ENCODE measurements around the gene LRRC49. TPM values are rescaled to one million over a fixed set of nuclear protein-coding genes. Genes with fewer than 3 reads are reported as not detected.

Gene LRRC49
- total and polyA plus RNA-seq, 10 of the 15 experiments (the other 5 are each of a cell fraction or from before 2014, with no cell fraction given), result 1.4 to 3.7 (median 2.9) TPM

DNA sequence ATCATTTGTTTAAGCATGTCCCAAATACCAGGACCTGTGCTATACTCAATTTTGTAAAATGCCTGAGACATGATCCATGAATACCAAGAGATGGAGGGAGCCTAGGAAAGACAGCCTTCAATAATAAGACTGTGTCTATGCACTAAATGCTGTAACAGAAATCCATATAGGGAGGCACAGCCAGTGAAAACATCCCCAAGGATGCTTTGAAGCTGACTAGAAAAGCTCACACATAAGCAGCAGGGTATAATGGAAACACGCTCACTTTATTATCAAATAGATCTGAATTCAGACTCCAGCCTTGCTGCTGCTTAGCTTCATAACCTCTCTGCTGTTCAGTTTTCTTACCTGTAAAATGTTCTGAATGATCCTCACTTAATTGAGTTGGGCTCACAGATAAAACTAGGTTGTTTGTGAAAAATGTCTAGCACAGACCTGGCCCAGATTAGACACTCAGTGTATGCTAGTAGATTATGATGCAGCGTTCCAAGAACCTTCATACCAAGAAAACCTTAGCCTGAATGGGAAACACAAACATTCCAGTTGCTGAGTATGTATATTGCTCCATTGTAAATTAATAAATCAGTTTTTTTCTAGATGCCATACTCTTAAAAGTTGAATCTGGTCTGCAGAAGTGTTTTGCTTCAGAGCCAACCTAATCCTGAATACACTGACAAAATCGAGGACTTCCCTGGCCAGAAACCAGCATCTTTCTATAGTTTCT, 34.9 kb upstream of the LRRC49 start:
- WGBS (ENCODE audit: insufficient coverage, insufficient replicate concordance, low lambda C conversion rate, missing lambda C conversion rate), result 64% methylated on average over 3 of the region's 3 CpGs
- Histone ChIP-seq H3K4me3 (no peak overlapping the region), H3K4me1 (ENCODE audit: control insufficient read depth, insufficient read depth, low read length) (peaks cover 2% of the 10 kb centered on the region; the same call in 1 of the 2 replicates), H4K20me1 (ENCODE audit: control insufficient read depth, insufficient read depth) (no peaks in the 10 kb centered on the region), H3K79me2 (ENCODE audit: control insufficient read depth, insufficient read depth, low read length) (no peaks in the 10 kb centered on the region), H3K36me3 (ENCODE audit: control insufficient read depth in 2 of 2, insufficient read depth in 2 of 2, low read length in 1 of 2) (no peaks in the 10 kb centered on the region), H3K9ac (ENCODE audit: control insufficient read depth, insufficient read depth, low read length) (no peak overlapping the region), H3K4me2 (ENCODE audit: control insufficient read depth, insufficient read depth) (no peak overlapping the region), H3K9me3 (replicated peaks; ENCODE audit: control insufficient read depth, insufficient read depth, low read length) (no peaks in the 10 kb centered on the region), H3K27ac (ENCODE audit: control insufficient read depth, insufficient read depth) (no peak overlapping the region), H3K27me3 (replicated peaks in 1 of 2; ENCODE audit: control insufficient read depth in 2 of 2, insufficient read depth in 2 of 2, low read length in 1 of 2) (peaks cover 3 to 5% of the 10 kb centered on the region in 2 experiments), H2AFZ (ENCODE audit: control insufficient read depth, low read depth, low read length) (no peak overlapping the region)
- BruUV-seq (replicated peaks), result no TSS peak
- TF ChIP-seq STAT3 (IDR thresholded peaks at IDR 0.05; ENCODE audit: low read depth, low read length), result no peak
- TF ChIP-seq, protein P1, sequence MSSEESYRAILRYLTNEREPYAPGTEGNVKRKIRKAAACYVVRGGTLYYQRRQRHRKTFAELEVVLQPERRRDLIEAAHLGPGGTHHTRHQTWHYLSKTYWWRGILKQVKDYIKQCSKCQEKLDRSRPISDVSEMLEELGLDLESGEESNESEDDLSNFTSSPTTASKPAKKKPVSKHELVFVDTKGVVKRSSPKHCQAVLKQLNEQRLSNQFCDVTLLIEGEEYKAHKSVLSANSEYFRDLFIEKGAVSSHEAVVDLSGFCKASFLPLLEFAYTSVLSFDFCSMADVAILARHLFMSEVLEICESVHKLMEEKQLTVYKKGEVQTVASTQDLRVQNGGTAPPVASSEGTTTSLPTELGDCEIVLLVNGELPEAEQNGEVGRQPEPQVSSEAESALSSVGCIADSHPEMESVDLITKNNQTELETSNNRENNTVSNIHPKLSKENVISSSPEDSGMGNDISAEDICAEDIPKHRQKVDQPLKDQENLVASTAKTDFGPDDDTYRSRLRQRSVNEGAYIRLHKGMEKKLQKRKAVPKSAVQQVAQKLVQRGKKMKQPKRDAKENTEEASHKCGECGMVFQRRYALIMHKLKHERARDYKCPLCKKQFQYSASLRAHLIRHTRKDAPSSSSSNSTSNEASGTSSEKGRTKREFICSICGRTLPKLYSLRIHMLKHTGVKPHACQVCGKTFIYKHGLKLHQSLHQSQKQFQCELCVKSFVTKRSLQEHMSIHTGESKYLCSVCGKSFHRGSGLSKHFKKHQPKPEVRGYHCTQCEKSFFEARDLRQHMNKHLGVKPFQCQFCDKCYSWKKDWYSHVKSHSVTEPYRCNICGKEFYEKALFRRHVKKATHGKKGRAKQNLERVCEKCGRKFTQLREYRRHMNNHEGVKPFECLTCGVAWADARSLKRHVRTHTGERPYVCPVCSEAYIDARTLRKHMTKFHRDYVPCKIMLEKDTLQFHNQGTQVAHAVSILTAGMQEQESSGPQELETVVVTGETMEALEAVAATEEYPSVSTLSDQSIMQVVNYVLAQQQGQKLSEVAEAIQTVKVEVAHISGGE (CRISPR knock-in tag; IDR thresholded peaks at IDR 0.05), result no peak
- TF ChIP-seq IKZF2 (IDR thresholded peaks at IDR 0.05), result no peak
- no peak for TF ChIP-seq ZNF622 (IDR thresholded peaks at IDR 0.05)
- no peak for TF ChIP-seq HDGF (IDR thresholded peaks at IDR 0.05)
- TF ChIP-seq EP300 (IDR thresholded peaks at IDR 0.05; ENCODE audit: borderline replicate concordance in 1 of 2, control insufficient read depth in 1 of 2, low read depth in 2 of 2, low read length in 2 of 2), result no peak
- TF ChIP-seq, protein P2, sequence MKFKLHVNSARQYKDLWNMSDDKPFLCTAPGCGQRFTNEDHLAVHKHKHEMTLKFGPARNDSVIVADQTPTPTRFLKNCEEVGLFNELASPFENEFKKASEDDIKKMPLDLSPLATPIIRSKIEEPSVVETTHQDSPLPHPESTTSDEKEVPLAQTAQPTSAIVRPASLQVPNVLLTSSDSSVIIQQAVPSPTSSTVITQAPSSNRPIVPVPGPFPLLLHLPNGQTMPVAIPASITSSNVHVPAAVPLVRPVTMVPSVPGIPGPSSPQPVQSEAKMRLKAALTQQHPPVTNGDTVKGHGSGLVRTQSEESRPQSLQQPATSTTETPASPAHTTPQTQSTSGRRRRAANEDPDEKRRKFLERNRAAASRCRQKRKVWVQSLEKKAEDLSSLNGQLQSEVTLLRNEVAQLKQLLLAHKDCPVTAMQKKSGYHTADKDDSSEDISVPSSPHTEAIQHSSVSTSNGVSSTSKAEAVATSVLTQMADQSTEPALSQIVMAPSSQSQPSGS (IDR thresholded peaks at IDR 0.05; ENCODE audit: low read length), result no peak
- TF ChIP-seq GATAD2B (conservative IDR thresholded peaks at IDR 0.05; ENCODE audit: low read depth), result no peak
- no peak for TF ChIP-seq LARP7 (IDR thresholded peaks at IDR 0.05)
- TF ChIP-seq PAX8 (IDR thresholded peaks at IDR 0.05), result no peak
- TF ChIP-seq RBBP5 (conservative IDR thresholded peaks at IDR 0.05), result no peak
- TF ChIP-seq, protein P3, sequence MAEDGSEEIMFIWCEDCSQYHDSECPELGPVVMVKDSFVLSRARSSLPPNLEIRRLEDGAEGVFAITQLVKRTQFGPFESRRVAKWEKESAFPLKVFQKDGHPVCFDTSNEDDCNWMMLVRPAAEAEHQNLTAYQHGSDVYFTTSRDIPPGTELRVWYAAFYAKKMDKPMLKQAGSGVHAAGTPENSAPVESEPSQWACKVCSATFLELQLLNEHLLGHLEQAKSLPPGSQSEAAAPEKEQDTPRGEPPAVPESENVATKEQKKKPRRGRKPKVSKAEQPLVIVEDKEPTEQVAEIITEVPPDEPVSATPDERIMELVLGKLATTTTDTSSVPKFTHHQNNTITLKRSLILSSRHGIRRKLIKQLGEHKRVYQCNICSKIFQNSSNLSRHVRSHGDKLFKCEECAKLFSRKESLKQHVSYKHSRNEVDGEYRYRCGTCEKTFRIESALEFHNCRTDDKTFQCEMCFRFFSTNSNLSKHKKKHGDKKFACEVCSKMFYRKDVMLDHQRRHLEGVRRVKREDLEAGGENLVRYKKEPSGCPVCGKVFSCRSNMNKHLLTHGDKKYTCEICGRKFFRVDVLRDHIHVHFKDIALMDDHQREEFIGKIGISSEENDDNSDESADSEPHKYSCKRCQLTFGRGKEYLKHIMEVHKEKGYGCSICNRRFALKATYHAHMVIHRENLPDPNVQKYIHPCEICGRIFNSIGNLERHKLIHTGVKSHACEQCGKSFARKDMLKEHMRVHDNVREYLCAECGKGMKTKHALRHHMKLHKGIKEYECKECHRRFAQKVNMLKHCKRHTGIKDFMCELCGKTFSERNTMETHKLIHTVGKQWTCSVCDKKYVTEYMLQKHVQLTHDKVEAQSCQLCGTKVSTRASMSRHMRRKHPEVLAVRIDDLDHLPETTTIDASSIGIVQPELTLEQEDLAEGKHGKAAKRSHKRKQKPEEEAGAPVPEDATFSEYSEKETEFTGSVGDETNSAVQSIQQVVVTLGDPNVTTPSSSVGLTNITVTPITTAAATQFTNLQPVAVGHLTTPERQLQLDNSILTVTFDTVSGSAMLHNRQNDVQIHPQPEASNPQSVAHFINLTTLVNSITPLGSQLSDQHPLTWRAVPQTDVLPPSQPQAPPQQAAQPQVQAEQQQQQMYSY (CRISPR knock-in tag; IDR thresholded peaks at IDR 0.05), result no peak
- TF ChIP-seq JUND (IDR thresholded peaks at IDR 0.05; ENCODE audit: low read depth, low read length), result no peak
- no peak for TF ChIP-seq BACH1 (IDR thresholded peaks at IDR 0.05; ENCODE audit: borderline replicate concordance)
- no peak for TF ChIP-seq ZNF274 (IDR thresholded peaks at IDR 0.05; ENCODE audit: insufficient read depth, insufficient read length)
- TF ChIP-seq ASH2L (IDR thresholded peaks at IDR 0.05; ENCODE audit: borderline replicate concordance, low read depth), result no peak
- TF ChIP-seq GABPA (IDR thresholded peaks at IDR 0.05; ENCODE audit: low read depth), result no peak
- no peak for TF ChIP-seq SMAD1 (IDR thresholded peaks at IDR 0.05; ENCODE audit: low read depth, partially characterized antibody)
- RAD21 ChIA-PET (ENCODE audit: unreplicated experiment), result no interaction called here
- FAIRE-seq (no peak), DNase-seq (ENCODE audit: low read depth, low spot score) (no peak), ATAC-seq (no peak)
- SMC1A ChIA-PET (ENCODE audit: uncharacterized antibody, unreplicated experiment), result no interaction called here
- POLR2A ChIA-PET, result no interaction called here
- in situ Hi-C loops (cut with MboI), result no loop called here
- intact Hi-C loops (cut with micrococcal nuclease; ENCODE audit: unreplicated experiment), result no loop called here
- CTCF ChIA-PET, result no interaction called here

Data from GM12878 (cell line).